A673 (cell line): ENCODE data around the gene GRIK4. TPM values are rescaled to one million over a fixed set of nuclear protein-coding genes. Genes with fewer than 3 reads are reported as not detected.

Experiments used
- BruUV-seq: library from RNA; stranded (reverse); fragments of 400-500 nt; replicated peaks from 2 replicates; lab custom pipeline; 2021; lab: Mats Ljungman, UMichigan
- CTCF ChIA-PET: fragments of 300-600 bp; sonication (Branson Sonifier 250); formaldehyde crosslinking; loops from one replicate; lab custom pipeline; 2022; ENCODE audit warnings: antibody characterized with exemption; lab: Charles Lee
- POLR2A ChIA-PET: fragments of 300-600 bp; sonication (Branson Sonifier 250); formaldehyde crosslinking; loops from one replicate; lab custom pipeline; 2022; ENCODE audit warnings: antibody characterized with exemption; ENCODE audit not compliant: low non-redundant PET; lab: Charles Lee
- DNase-seq: peaks from one replicate; pipeline ENCODE4 v3.0.0-alpha.2; 2015; ENCODE audit warnings: low spot score
- H3K27ac ChIP-seq: fragments of 200-600 bp; sonication (generic); 2 replicates; pipeline ENCODE4 v1.5.1; 2016; ENCODE audit warnings: mixed run types, low read depth, mild to moderate bottlenecking, mixed read lengths, antibody characterized with exemption, low read length; ENCODE audit not compliant: poor library complexity, severe bottlenecking
- H3K27me3 ChIP-seq: fragments of 200-600 bp; sonication (generic); replicated peaks from 2 replicates; pipeline ENCODE4 v1.6.1; 2017; ENCODE audit warnings: mixed run types, low read depth, mild to moderate bottlenecking, mixed read lengths, antibody characterized with exemption, low read length; ENCODE audit not compliant: insufficient read depth, poor library complexity
- H3K36me3 ChIP-seq: fragments of 200-600 bp; sonication (generic); 2 replicates; pipeline ENCODE4 v1.6.1; 2016; ENCODE audit warnings: mixed run types, mild to moderate bottlenecking, mixed read lengths, antibody characterized with exemption, low read length; ENCODE audit not compliant: insufficient read depth, poor library complexity, severe bottlenecking
- H3K4me1 ChIP-seq: fragments of 200-600 bp; sonication (generic); 2 replicates; pipeline ENCODE4 v1.6.1; 2017; ENCODE audit warnings: mixed run types, mild to moderate bottlenecking, mixed read lengths, antibody characterized with exemption, low read length; ENCODE audit not compliant: insufficient read depth, poor library complexity, severe bottlenecking
- H3K4me3 ChIP-seq: fragments of 200-600 bp; sonication (generic); 2 replicates; pipeline ENCODE4 v1.5.1; 2016; ENCODE audit warnings: low read depth, mixed run types, mild to moderate bottlenecking, mixed read lengths, low read length; ENCODE audit not compliant: poor library complexity, severe bottlenecking
- H3K9me3 ChIP-seq: fragments of 200-600 bp; sonication (generic); 2 replicates; pipeline ENCODE4 v1.6.1; 2016; ENCODE audit warnings: mixed run types, low read depth, mild to moderate bottlenecking, mixed read lengths, antibody characterized with exemption, low read length; ENCODE audit not compliant: poor library complexity, severe bottlenecking
- EZH2 ChIP-seq: fragments of 200-600 bp; sonication (generic); IDR thresholded peaks from 2 replicates; pipeline ENCODE4 v1.6.1; 2017; ENCODE audit warnings: borderline replicate concordance, low read depth, mild to moderate bottlenecking, mixed read lengths, antibody characterized with exemption, low read length; ENCODE audit not compliant: poor library complexity, severe bottlenecking
- intact Hi-C: fragments of 100-400 bp; cut with micrococcal nuclease; formaldehyde crosslinking; loops from one replicate; pipeline ENCODE4 v1.10.0; 2022; ENCODE audit not compliant: unreplicated experiment
- total RNA-seq: library from RNA; stranded (reverse); gene quantifications from 2 replicates; pipeline ENCODE4 v1.2.3, GENCODE V29; 2021
- TF ChIP-seq, protein P1 (sequence below): fragments of 300-800, 200-600 bp; sonication (generic); conservative IDR thresholded peaks from 2 replicates; pipeline ENCODE4 v1.5.1; 2017; ENCODE audit warnings: low read depth, mild to moderate bottlenecking, antibody characterized with exemption, low read length, moderate library complexity, mixed read lengths

Gene GRIK4
- total RNA-seq, 1 experiment from 2014 or later = not detected

DNA sequence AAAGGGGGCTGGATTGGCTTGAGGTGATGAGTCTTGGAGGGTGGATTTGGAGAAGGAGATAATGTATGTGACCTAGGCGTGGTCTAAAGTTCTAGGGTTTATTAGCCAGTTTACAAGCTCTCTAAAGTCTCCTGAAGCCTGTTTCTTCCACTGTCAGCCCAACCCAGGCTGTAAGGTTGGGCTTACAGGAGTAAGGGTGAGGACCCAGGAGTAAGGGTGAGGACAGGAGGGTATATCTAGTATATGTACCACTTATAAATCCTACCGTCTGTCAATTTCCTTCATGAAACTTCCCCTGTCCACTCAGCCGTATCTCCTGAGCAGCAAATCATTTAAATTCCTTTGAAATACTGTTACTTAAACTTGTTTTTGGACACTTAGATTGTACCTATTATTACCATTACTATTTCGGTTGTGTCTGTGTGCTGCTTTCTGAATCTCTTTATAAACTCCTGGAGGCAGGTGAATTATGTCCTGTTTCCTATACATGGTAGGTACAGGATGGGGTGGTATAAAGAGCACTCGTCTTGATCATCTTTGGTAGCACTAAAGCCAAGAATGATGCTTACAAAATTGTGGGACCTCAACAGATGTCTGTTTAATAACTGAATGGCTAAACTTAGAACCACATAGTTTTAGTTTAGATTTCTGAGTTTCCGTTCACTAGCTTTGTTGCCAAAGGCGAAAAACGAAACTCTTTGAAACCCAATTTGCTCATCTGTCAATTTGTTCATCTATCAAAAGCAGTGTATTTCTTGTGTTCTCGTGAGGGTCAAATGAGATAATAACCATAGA lies 192.0 kb downstream of the GRIK4 start:
- peaks cover 3% of the 10 kb centered on the region for H3K9me3 ChIP-seq
- H3K27ac ChIP-seq = no peak overlapping the region
- peaks cover 21% of the 10 kb centered on the region for H3K27me3 ChIP-seq
- BruUV-seq = no TSS peak
- no peak overlapping the region for H3K4me3 ChIP-seq
- no peak for TF ChIP-seq EZH2
- TF ChIP-seq, protein P1, sequence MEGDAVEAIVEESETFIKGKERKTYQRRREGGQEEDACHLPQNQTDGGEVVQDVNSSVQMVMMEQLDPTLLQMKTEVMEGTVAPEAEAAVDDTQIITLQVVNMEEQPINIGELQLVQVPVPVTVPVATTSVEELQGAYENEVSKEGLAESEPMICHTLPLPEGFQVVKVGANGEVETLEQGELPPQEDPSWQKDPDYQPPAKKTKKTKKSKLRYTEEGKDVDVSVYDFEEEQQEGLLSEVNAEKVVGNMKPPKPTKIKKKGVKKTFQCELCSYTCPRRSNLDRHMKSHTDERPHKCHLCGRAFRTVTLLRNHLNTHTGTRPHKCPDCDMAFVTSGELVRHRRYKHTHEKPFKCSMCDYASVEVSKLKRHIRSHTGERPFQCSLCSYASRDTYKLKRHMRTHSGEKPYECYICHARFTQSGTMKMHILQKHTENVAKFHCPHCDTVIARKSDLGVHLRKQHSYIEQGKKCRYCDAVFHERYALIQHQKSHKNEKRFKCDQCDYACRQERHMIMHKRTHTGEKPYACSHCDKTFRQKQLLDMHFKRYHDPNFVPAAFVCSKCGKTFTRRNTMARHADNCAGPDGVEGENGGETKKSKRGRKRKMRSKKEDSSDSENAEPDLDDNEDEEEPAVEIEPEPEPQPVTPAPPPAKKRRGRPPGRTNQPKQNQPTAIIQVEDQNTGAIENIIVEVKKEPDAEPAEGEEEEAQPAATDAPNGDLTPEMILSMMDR = no peak
- ChIA-PET CTCF (interaction anchor here (1.3 kb wide), 1 partner anchor 12 kb away, joined by 3 read pairs; no protein-coding TSS in a partner anchor), POLR2A (no interaction called here)
- DNase-seq = no peak
- H3K4me1 ChIP-seq = no peaks in the 10 kb centered on the region
- intact Hi-C loops = no loop called here
- H3K36me3 ChIP-seq = no peaks in the 10 kb centered on the region

DNA sequence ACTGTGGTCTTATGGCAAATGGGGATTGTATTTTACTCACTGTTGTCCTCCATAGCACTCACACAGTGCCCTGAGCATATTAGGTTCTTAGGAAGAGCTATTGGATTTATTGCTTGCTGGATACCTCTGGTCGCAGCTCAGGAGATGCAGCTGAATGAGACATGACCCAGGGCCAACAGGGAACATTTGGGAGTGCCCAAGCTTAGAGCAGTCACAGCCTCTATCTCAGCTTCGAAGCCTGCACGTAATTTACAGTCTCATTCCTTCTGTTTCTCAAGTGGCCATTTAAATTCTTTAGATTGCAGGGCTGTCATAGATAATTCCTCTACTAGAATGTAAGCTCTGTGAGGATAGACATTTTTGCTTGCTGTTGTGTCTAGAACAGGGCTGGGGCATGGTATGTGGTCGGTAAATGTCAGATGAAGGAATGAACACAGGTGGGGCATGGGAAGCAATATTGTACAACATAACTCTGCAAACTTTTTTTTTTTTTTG lies 192.8 kb downstream of the GRIK4 start:
- BruUV-seq = no TSS peak
- intact Hi-C loops = no loop called here
- no peak for DNase-seq
- H3K27me3 ChIP-seq = peaks cover 24% of the 10 kb centered on the region
- POLR2A ChIA-PET = no interaction called here
- H3K27ac ChIP-seq = no peak overlapping the region
- H3K4me1 ChIP-seq = no peaks in the 10 kb centered on the region
- H3K4me3 ChIP-seq = no peak overlapping the region
- CTCF ChIA-PET = no interaction called here
- peaks cover 3% of the 10 kb centered on the region for H3K9me3 ChIP-seq
- TF ChIP-seq, protein P1 = no peak
- no peak for TF ChIP-seq EZH2
- no peaks in the 10 kb centered on the region for H3K36me3 ChIP-seq

GRCh38 chr11:120706257-120706656 lies 194.7 kb downstream of the GRIK4 start:
- ChIA-PET CTCF (no interaction called here), POLR2A (no interaction called here)
- H3K27me3 ChIP-seq = peaks cover 21% of the 10 kb centered on the region
- intact Hi-C loops = no loop called here
- no peak overlapping the region for H3K27ac ChIP-seq
- BruUV-seq = no TSS peak
- no peak for DNase-seq
- peaks cover 3% of the 10 kb centered on the region for H3K9me3 ChIP-seq
- no peaks in the 10 kb centered on the region for H3K36me3 ChIP-seq
- no peak overlapping the region for H3K4me3 ChIP-seq
- no peak for TF ChIP-seq EZH2
- no peaks in the 10 kb centered on the region for H3K4me1 ChIP-seq
